ENCODE data around the gene CNNM1.

CNNM1 gene

GRCh38 chr10:99329304-99329553 lies at the start of gene CNNM1:
Gene CNNM1, plus strand, starts transcription at chr10:99329356. Its CDS starts 32 bp downstream, at chr10:99329388.
- peak; percentile 61 for DNase-seq

- DNase-seq = no peak
Observed at GRCh38 chr10:99279626-99280111, 49.5 kb upstream of the CNNM1 start.

GRCh38 chr10:99280472-99280871 lies 48.7 kb upstream of the CNNM1 start:
- DNase-seq = no peak

- no peak for DNase-seq
Observed at GRCh38 chr10:99285881-99286280, 43.3 kb upstream of the CNNM1 start.

GRCh38 chr10:99290306-99290705 lies 38.9 kb upstream of the CNNM1 start:
- no peak for DNase-seq

- no peak for DNase-seq
Observed at GRCh38 chr10:99292159-99292558, 37.0 kb upstream of the CNNM1 start.

- DNase-seq = no peak
Observed at GRCh38 chr10:99296605-99297004, 32.6 kb upstream of the CNNM1 start.

GRCh38 chr10:99297033-99297432 lies 32.1 kb upstream of the CNNM1 start:
- peak; percentile 7 for DNase-seq

GRCh38 chr10:99303899-99304861 lies 25.0 kb upstream of the CNNM1 start:
- no peak for DNase-seq

GRCh38 chr10:99304862-99305229 lies 24.3 kb upstream of the CNNM1 start:
- no peak for DNase-seq

- no peak for DNase-seq
Observed at GRCh38 chr10:99312501-99312900, 16.7 kb upstream of the CNNM1 start.

GRCh38 chr10:99315853-99316252 lies 13.3 kb upstream of the CNNM1 start:
- DNase-seq = no peak

- DNase-seq = no peak
Observed at GRCh38 chr10:99316374-99316773, 12.8 kb upstream of the CNNM1 start.

GRCh38 chr10:99318048-99318447 lies 11.1 kb upstream of the CNNM1 start:
- no peak for DNase-seq

- DNase-seq = no peak
Observed at GRCh38 chr10:99318475-99318874, 10.7 kb upstream of the CNNM1 start.

- DNase-seq = no peak
Observed at GRCh38 chr10:99325281-99325680, 3.9 kb upstream of the CNNM1 start.

GRCh38 chr10:99326871-99327270 lies 2.3 kb upstream of the CNNM1 start:
- DNase-seq = no peak

GRCh38 chr10:99328579-99329303 lies 415 bp upstream of the CNNM1 start:
- no peak for DNase-seq

- peak; percentile 36 for DNase-seq
Observed at GRCh38 chr10:99329554-99330346, 594 bp downstream of the CNNM1 start.

- DNase-seq = peak; percentile 65
Observed at GRCh38 chr10:99330347-99330924, 1.3 kb downstream of the CNNM1 start.

- peak; percentile 47 for DNase-seq
Observed at GRCh38 chr10:99331207-99331803, 2.1 kb downstream of the CNNM1 start.

- DNase-seq = no peak
Observed at GRCh38 chr10:99337311-99337811, 8.2 kb downstream of the CNNM1 start.
